K562 (cell line): ENCODE measurements around the gene ANO2. TPM values are rescaled to one million over a fixed set of nuclear protein-coding genes. Genes with fewer than 3 reads are reported as not detected.

ENCODE experiments used
- ATAC-seq: fragments of 200-7000 bp; cut with Tn5 transposase; 3 replicates; pipeline ENCODE4 v1.9.1; 2020; ENCODE audit warnings: moderate library complexity
- BruUV-seq: library from RNA; stranded (reverse); fragments of 400-500 nt; replicated peaks from 2 replicates; lab custom pipeline; 2021; lab: Mats Ljungman, UMichigan
- CTCF ChIA-PET: fragments of 300-600 bp; formaldehyde crosslinking; extraction: SDS; loops from one replicate; lab custom pipeline; 2021; ENCODE audit warnings: low intra/inter-chr PET ratio; lab: Yijun Ruan, JAX
- POLR2A ChIA-PET: fragments of 300-600, 350-650 bp; sonication (Branson Sonifier 250); formaldehyde crosslinking; extraction: SDS; loops from one replicate; lab custom pipeline; 2021; ENCODE audit warnings: antibody characterized with exemption, inconsistent platforms; lab: Yijun Ruan, JAX
- DNase-seq, 4 experiments: peaks; one replicate each; pipeline versions ENCODE4 v3.0.0 to v3.0.0-alpha.2; 2011 to 2018; ENCODE audit warnings: low spot score in 3 of 4, mixed read lengths in 3 of 4; ENCODE audit errors: extremely low read depth in 1 of 4
- FAIRE-seq: peaks from 2 replicates; lab custom pipeline; 2011; peaks lifted over from hg19 to GRCh38; lab: Jason Lieb, UNC
- H2AFZ ChIP-seq: 2 replicates; pipeline ENCODE4 v1.6.0; 2011; ENCODE audit warnings: low read depth, low read length, control low read depth, inconsistent platforms
- H3K27ac ChIP-seq: fragments of 200-600 bp; 3 replicates; pipeline ENCODE4 v1.8.0; 2011; ENCODE audit warnings: low read depth, mild to moderate bottlenecking, control low read depth, inconsistent platforms, low read length, moderate library complexity, mixed read lengths; ENCODE audit errors: extremely low read depth
- H3K27me3 ChIP-seq, 2 experiments: fragments of 300-600 bp in 1 of 2; 2 replicates in 1 of 2; 3 replicates in 1 of 2; pipeline versions ENCODE4 v1.6.0 to v1.8.0; 2011; ENCODE audit warnings: inconsistent platforms in 2 of 2, low read length in 2 of 2, mild to moderate bottlenecking in 1 of 2, mixed read lengths in 1 of 2, moderate library complexity in 1 of 2; ENCODE audit not compliant: control insufficient read depth in 2 of 2, insufficient read depth in 2 of 2
- H3K36me3 ChIP-seq: fragments of 300-600 bp; 3 replicates; pipeline ENCODE4 v1.8.0; 2011; ENCODE audit warnings: mild to moderate bottlenecking, low read length, inconsistent platforms; ENCODE audit not compliant: control insufficient read depth, insufficient read depth
- H3K4me1 ChIP-seq, 2 experiments: fragments of 200-600 bp in 1 of 2; replicated peaks in 1 of 2; 2 replicates in 1 of 2; 3 replicates in 1 of 2; pipeline versions ENCODE4 v1.5.1 to v1.8.0; 2011; ENCODE audit warnings: inconsistent platforms in 2 of 2, low read length in 2 of 2, mild to moderate bottlenecking in 1 of 2, mixed read lengths in 1 of 2, moderate library complexity in 1 of 2; ENCODE audit not compliant: control insufficient read depth in 2 of 2, insufficient read depth in 2 of 2
- H3K4me2 ChIP-seq: 2 replicates; pipeline ENCODE4 v1.6.1; 2011; ENCODE audit warnings: low read length, control low read depth, inconsistent platforms, mixed read lengths; ENCODE audit not compliant: insufficient read depth
- H3K4me3 ChIP-seq: fragments of 200-600 bp; sonication (generic), shearing (Covaris generic); 2 replicates; pipeline ENCODE4 v1.5.1; 2016; ENCODE audit warnings: control low read depth, inconsistent platforms
- H3K79me2 ChIP-seq: fragments of 200-600 bp; 3 replicates; pipeline ENCODE4 v1.8.0; 2011; ENCODE audit warnings: low read length, inconsistent platforms; ENCODE audit not compliant: control insufficient read depth, insufficient read depth
- H3K9ac ChIP-seq, 2 experiments: 2 replicates each; pipeline versions ENCODE4 v1.6.0 to v1.6.1; 2011; ENCODE audit warnings: low read depth in 2 of 2, low read length in 2 of 2, control low read depth in 1 of 2, inconsistent platforms in 1 of 2, mild to moderate bottlenecking in 1 of 2, mixed read lengths in 1 of 2; ENCODE audit not compliant: insufficient read depth in 1 of 2
- H3K9me1 ChIP-seq: one replicate; pipeline ENCODE4 v1.6.0; 2011; ENCODE audit warnings: inconsistent platforms, mild to moderate bottlenecking, low read length, moderate library complexity; ENCODE audit not compliant: control insufficient read depth, insufficient read depth
- H3K9me3 ChIP-seq: replicated peaks from 2 replicates; pipeline ENCODE4 v1.5.1; 2011; ENCODE audit warnings: low read depth, low read length, inconsistent platforms; ENCODE audit not compliant: control insufficient read depth, insufficient read depth
- H4K20me1 ChIP-seq: replicated peaks from 2 replicates; pipeline ENCODE4 v1.6.1; 2011; ENCODE audit warnings: low read length, inconsistent platforms, mixed read lengths; ENCODE audit not compliant: control insufficient read depth, insufficient read depth
- CEBPB ChIP-seq: fragments of 450-650 bp; IDR thresholded peaks from 2 replicates; pipeline ENCODE4 v1.6.1; 2016; ENCODE audit warnings: missing genetic modification characterization, missing compliant biosample characterization
- DACH1 ChIP-seq: fragments of 450-650 bp; IDR thresholded peaks from 2 replicates; pipeline ENCODE4 v1.6.1; 2018; ENCODE audit not compliant: partially characterized antibody
- DDX20 ChIP-seq: fragments of 450-650 bp; IDR thresholded peaks from 2 replicates; pipeline ENCODE4 v1.6.1; 2016; ENCODE audit warnings: missing genetic modification characterization, low read depth, mild to moderate bottlenecking, missing compliant biosample characterization, moderate library complexity
- ESRRA ChIP-seq: fragments of 450-650 bp; IDR thresholded peaks from 2 replicates; pipeline ENCODE4 v1.6.1; 2014; ENCODE audit warnings: low read depth, mild to moderate bottlenecking, moderate library complexity, borderline replicate concordance
- ETV5 ChIP-seq: sonication (generic); formaldehyde crosslinking; IDR thresholded peaks from 2 replicates; pipeline ENCODE4 v1.4.0; 2020; ENCODE audit warnings: low read depth, mild to moderate bottlenecking, missing genetic modification reagents
- NFATC3 ChIP-seq: fragments of 450-650 bp; IDR thresholded peaks from 2 replicates; pipeline ENCODE4 v1.6.1; 2017; ENCODE audit warnings: mild to moderate bottlenecking
- POLR2H ChIP-seq: IDR thresholded peaks from 2 replicates; pipeline ENCODE4 v1.6.1; 2016; ENCODE audit warnings: missing genetic modification characterization, low read depth, mild to moderate bottlenecking, control low read depth, missing compliant biosample characterization, moderate library complexity
- POU5F1 ChIP-seq: fragments of 150-350 bp; IDR thresholded peaks from 2 replicates; pipeline ENCODE4 v1.6.1; 2014; ENCODE audit warnings: borderline replicate concordance, low read length, low read depth, mild to moderate bottlenecking; ENCODE audit not compliant: partially characterized antibody
- RAD21 ChIP-seq, 2 experiments: fragments of 250-450 bp in 1 of 2; fragments of 450-650 bp in 1 of 2; sonication (Bioruptor Pico) in 1 of 2; formaldehyde crosslinking in 1 of 2; IDR thresholded peaks in 1 of 2; conservative IDR thresholded peaks in 1 of 2; 2 replicates each; pipeline versions ENCODE4 v1.4.0 to v1.8.0; 2020 to 2022; ENCODE audit warnings: mild to moderate bottlenecking in 2 of 2, moderate library complexity in 1 of 2
- RAD51 ChIP-seq: fragments of 450-650 bp; IDR thresholded peaks from 2 replicates; pipeline ENCODE4 v1.7.1; 2016; ENCODE audit warnings: low read depth, mild to moderate bottlenecking, borderline replicate concordance
- RBM15 ChIP-seq: fragments of 200-400 bp; formaldehyde crosslinking; IDR thresholded peaks from 2 replicates; pipeline ENCODE4 v1.6.1; 2018; ENCODE audit warnings: mild to moderate bottlenecking, low read length, moderate library complexity; ENCODE audit not compliant: insufficient read depth
- ZNF830 ChIP-seq: fragments of 250-450 bp; sonication (Bioruptor Pico); IDR thresholded peaks from 2 replicates; pipeline ENCODE4 v1.5.0; 2021; ENCODE audit warnings: mild to moderate bottlenecking
- WGBS: fragments of 100-300 bp; shearing (Covaris generic); methylation state at CpG from one replicate; pipeline ENCODE4 v1.1.6; 2016; ENCODE audit warnings: low coverage, mixed read lengths; ENCODE audit not compliant: insufficient coverage; ENCODE audit errors: missing lambda C conversion rate; 5-methylcytosine and 5-hydroxymethylcytosine counted together
- in situ Hi-C: fragments of 300-500 bp; cut with MboI; formaldehyde crosslinking; loops from 4 replicates; pipeline ENCODE4 v1.15.0; 2018; ENCODE audit warnings: inconsistent platforms, mixed read lengths
- intact Hi-C: fragments of 100-400 bp; cut with micrococcal nuclease; formaldehyde crosslinking; loops from 2 replicates; pipeline ENCODE4 v1.14.2; 2022
- polyA plus RNA-seq, 8 experiments: library from polyadenylated mRNA; depleted of rRNA in 4 of 8; stranded (reverse) in 5 of 8; unstranded in 3 of 8; fragments of >200 nt; fragmentation: Nextera tagmentation in 2 of 8; fragmentation: Illumina TruSeq in 1 of 8; extraction: Ambion mirVana in 2 of 8; extraction: Trizol in 1 of 8; gene quantifications; 2 replicates each; pipeline versions ENCODE4 v1.2.1 to v1.2.3, GENCODE V29; 2011 to 2014; ENCODE audit warnings: inconsistent platforms in 1 of 8, missing spikeins in 1 of 8
- total RNA-seq, 7 experiments: library from RNA; depleted of rRNA in 6 of 7; stranded (reverse); fragments of >200 nt in 6 of 7; fragmentation: Illumina TruSeq in 2 of 7; extraction: Trizol in 2 of 7; gene quantifications; 2 replicates each; pipeline versions ENCODE4 v1.2.1 to v1.2.3, GENCODE V29; 2011 to 2021; ENCODE audit warnings: low replicate concordance in 1 of 7
- TF ChIP-seq, protein P1 (sequence below): fragments of 250-450 bp; sonication (Bioruptor Pico); IDR thresholded peaks from 2 replicates; pipeline ENCODE4 v1.4.0; 2020; ENCODE audit warnings: mild to moderate bottlenecking, moderate library complexity
- TF ChIP-seq, protein P2 (sequence below), 2 experiments: IDR thresholded peaks; 2 replicates each; pipeline ENCODE4 v1.6.1; 2011; ENCODE audit warnings: borderline replicate concordance in 1 of 2, control low read depth in 1 of 2, low read depth in 1 of 2, low read length in 1 of 2, mild to moderate bottlenecking in 1 of 2, mixed read lengths in 1 of 2, moderate library complexity in 1 of 2; ENCODE audit not compliant: insufficient read depth in 1 of 2, insufficient read length in 1 of 2, poor library complexity in 1 of 2, severe bottlenecking in 1 of 2; ENCODE audit errors: extremely low read depth in 1 of 2

ANO2 gene
- total and polyA plus RNA-seq, 9 of the 15 experiments (the other 6 are each of a cell fraction or from before 2014, with no cell fraction given) = 0.64 TPM; not detected in 8

- TF ChIP-seq, protein P1, sequence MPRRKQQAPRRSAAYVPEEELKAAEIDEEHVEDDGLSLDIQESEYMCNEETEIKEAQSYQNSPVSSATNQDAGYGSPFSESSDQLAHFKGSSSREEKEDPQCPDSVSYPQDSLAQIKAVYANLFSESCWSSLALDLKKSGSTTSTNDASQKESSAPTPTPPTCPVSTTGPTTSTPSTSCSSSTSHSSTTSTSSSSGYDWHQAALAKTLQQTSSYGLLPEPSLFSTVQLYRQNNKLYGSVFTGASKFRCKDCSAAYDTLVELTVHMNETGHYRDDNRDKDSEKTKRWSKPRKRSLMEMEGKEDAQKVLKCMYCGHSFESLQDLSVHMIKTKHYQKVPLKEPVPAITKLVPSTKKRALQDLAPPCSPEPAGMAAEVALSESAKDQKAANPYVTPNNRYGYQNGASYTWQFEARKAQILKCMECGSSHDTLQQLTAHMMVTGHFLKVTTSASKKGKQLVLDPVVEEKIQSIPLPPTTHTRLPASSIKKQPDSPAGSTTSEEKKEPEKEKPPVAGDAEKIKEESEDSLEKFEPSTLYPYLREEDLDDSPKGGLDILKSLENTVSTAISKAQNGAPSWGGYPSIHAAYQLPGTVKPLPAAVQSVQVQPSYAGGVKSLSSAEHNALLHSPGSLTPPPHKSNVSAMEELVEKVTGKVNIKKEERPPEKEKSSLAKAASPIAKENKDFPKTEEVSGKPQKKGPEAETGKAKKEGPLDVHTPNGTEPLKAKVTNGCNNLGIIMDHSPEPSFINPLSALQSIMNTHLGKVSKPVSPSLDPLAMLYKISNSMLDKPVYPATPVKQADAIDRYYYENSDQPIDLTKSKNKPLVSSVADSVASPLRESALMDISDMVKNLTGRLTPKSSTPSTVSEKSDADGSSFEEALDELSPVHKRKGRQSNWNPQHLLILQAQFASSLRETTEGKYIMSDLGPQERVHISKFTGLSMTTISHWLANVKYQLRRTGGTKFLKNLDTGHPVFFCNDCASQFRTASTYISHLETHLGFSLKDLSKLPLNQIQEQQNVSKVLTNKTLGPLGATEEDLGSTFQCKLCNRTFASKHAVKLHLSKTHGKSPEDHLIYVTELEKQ (CRISPR knock-in tag) = no peak
- TF ChIP-seq NFATC3 (no peak), RAD21 (CRISPR knock-in tag; conservative IDR thresholded peaks at IDR 0.05 in 1 of 2, IDR thresholded peaks at IDR 0.05 in 1 of 2) (peak in 1 of 2 experiments; percentile 34; a peak in 1 of 4 replicates)
Measured at GRCh38 chr12:5872745-5873144, 72.3 kb downstream of the ANO2 start (continued).

DNA sequence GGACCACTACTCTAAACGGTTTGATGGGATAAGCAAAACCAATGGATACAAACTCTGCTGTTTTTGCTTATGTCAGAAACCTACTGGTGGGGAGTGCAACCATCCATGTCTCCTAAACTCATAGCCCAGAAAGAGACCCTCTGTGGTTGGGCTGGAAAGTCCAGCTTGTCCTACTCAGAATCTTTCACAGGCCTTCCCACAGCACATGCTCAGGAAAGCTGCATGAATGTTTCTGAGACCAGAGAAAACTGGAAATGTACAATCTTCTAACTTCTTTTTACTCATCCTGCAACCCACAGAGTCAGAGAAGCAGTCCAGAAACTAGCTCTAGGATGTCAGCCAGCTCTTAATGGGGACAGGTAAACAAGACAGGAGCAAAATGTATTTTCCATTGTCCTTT, 73.3 kb downstream of the ANO2 start:
- Histone ChIP-seq H2AFZ (no peak overlapping the region), H3K4me3 (no peak overlapping the region), H3K9ac (no peak overlapping the region), H3K9me1 (no peaks in the 10 kb centered on the region), H3K4me1 (no peaks in the 10 kb centered on the region), H3K4me2 (no peak overlapping the region), H3K27ac (no peak overlapping the region), H3K9me3 (no peaks in the 10 kb centered on the region), H3K36me3 (no peaks in the 10 kb centered on the region), H3K79me2 (no peaks in the 10 kb centered on the region), H3K27me3 (peaks cover 0 to 5% of the 10 kb centered on the region in 2 experiments; a peak in 2 of 5 replicates), H4K20me1 (no peaks in the 10 kb centered on the region)
- ATAC-seq (no peak), DNase-seq (no peak), FAIRE-seq (no peak)
- in situ Hi-C loops (no loop called here), intact Hi-C loops (no loop called here)
- ChIA-PET CTCF (no interaction called here), POLR2A (no interaction called here)
- no TSS peak for BruUV-seq
- 0% methylated on average over 1 of the region's 1 CpG for WGBS
- TF ChIP-seq, protein P2, sequence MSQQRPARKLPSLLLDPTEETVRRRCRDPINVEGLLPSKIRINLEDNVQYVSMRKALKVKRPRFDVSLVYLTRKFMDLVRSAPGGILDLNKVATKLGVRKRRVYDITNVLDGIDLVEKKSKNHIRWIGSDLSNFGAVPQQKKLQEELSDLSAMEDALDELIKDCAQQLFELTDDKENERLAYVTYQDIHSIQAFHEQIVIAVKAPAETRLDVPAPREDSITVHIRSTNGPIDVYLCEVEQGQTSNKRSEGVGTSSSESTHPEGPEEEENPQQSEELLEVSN (IDR thresholded peaks at IDR 0.05; ENCODE audit: borderline replicate concordance in 1 of 2, extremely low read depth in 1 of 2, insufficient read depth in 1 of 2, insufficient read length in 1 of 2, low read depth in 1 of 2, low read length in 1 of 2, poor library complexity in 1 of 2, severe bottlenecking in 1 of 2) = no peak
- TF ChIP-seq RAD51 = no peak
- no peak for TF ChIP-seq DACH1
- TF ChIP-seq CEBPB (tag) = no peak
- no peak for TF ChIP-seq RBM15
- TF ChIP-seq POLR2H (tag) = no peak
- TF ChIP-seq DDX20 (tag) = no peak
- no peak for TF ChIP-seq ZNF830
- no peak for TF ChIP-seq ESRRA
- no peak for TF ChIP-seq POU5F1
- no peak for TF ChIP-seq ETV5 (CRISPR knock-in tag)
